Left ventricle myocardium inferior (tissue), 1 donor: ENCODE results near the gene ZFC3H1. TPM values are rescaled to one million over a fixed set of nuclear protein-coding genes. Genes with fewer than 3 reads are reported as not detected.

Source experiments
- DNase-seq: peaks from one replicate; pipeline ENCODE4 v3.0.0-alpha.2; 2020
- H3K27ac ChIP-seq: fragments of 200-600 bp; replicated peaks from 2 replicates; pipeline ENCODE4 v1.8.0; 2021
- H3K27me3 ChIP-seq: fragments of 200-600 bp; 2 replicates; pipeline ENCODE4 v1.8.0; 2021; ENCODE audit warnings: low read depth
- H3K36me3 ChIP-seq: fragments of 200-600 bp; 2 replicates; pipeline ENCODE4 v1.8.0; 2021
- H3K4me1 ChIP-seq: fragments of 200-600 bp; 2 replicates; pipeline ENCODE4 v1.8.0; 2021
- H3K4me3 ChIP-seq: fragments of 200-600 bp; 2 replicates; pipeline ENCODE4 v1.8.0; 2021; ENCODE audit warnings: mild to moderate bottlenecking, moderate library complexity
- H3K9me3 ChIP-seq: fragments of 200-600 bp; replicated peaks from 2 replicates; pipeline ENCODE4 v1.8.0; 2021
- intact Hi-C: fragments of 100-400 bp; cut with micrococcal nuclease; formaldehyde crosslinking; loops from one replicate; pipeline ENCODE4 v1.11.0; 2022
- total RNA-seq: library from RNA; stranded (reverse); fragmentation: NEBNext Ultra II Directional; extraction: Animal tissue kit (Norgen Biotek cat#: 25700); gene quantifications from one replicate; pipeline ENCODE4 v1.2.1, GENCODE V29; 2021
- TF ChIP-seq, protein P1 (sequence below): fragments of 200-600 bp; IDR thresholded peaks from 2 replicates; pipeline ENCODE4 v1.8.0; 2021; ENCODE audit warnings: antibody characterized with exemption, mild to moderate bottlenecking, borderline replicate concordance
- donor health status: DM: no; HTN: yes; CAD: no; lungs with severe emphysema.

The ZFC3H1 gene
- total RNA-seq, 1 donor from 2014 or later = 18.3 TPM

DNA sequence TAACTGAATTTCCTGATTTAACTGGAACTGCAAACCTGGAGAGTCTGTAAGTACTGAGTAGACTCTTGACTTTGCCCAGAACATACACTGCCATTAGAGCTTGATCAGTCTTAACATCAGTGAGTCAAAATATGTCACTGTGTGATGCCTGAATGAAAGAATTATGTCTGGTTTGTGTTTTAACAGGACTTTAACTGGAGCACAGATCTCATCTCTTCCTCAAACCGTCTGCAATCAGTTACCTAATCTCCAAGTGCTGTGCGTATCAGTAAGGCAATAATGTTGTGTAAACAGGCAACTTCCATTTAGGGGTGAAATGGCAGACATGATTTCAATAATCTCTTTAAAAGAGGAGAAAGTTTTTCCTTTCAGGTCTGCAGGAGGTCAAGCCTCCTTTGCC is 97.0 kb downstream of the ZFC3H1 start:
- Histone ChIP-seq H3K9me3 (no peaks in the 10 kb centered on the region), H3K36me3 (no peaks in the 10 kb centered on the region), H3K4me3 (no peak overlapping the region), H3K27ac (no peak overlapping the region), H3K27me3 (peaks cover 16% of the 10 kb centered on the region), H3K4me1 (no peaks in the 10 kb centered on the region)
- intact Hi-C loops = no loop called here
- TF ChIP-seq, protein P1, sequence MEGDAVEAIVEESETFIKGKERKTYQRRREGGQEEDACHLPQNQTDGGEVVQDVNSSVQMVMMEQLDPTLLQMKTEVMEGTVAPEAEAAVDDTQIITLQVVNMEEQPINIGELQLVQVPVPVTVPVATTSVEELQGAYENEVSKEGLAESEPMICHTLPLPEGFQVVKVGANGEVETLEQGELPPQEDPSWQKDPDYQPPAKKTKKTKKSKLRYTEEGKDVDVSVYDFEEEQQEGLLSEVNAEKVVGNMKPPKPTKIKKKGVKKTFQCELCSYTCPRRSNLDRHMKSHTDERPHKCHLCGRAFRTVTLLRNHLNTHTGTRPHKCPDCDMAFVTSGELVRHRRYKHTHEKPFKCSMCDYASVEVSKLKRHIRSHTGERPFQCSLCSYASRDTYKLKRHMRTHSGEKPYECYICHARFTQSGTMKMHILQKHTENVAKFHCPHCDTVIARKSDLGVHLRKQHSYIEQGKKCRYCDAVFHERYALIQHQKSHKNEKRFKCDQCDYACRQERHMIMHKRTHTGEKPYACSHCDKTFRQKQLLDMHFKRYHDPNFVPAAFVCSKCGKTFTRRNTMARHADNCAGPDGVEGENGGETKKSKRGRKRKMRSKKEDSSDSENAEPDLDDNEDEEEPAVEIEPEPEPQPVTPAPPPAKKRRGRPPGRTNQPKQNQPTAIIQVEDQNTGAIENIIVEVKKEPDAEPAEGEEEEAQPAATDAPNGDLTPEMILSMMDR = no peak
- DNase-seq = no peak

DNA sequence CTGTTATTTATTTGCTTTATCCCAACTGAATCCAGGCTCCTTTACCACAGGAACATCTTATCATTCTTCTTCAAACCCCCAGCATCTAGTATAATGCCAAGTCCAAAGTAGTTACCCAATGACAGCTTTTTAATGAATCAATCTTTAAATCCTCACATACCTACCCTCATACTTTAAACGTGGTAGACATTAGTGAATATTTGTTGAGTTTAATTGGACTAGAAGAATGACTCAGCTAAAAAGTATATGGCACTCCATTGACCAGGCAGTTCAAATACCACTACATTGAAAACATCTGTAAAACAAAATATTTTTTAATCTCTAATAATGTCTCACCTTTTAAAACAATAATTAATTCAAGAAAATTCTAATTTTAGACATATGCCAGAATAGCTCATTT is 98.1 kb downstream of the ZFC3H1 start:
- Histone ChIP-seq H3K36me3 (no peaks in the 10 kb centered on the region), H3K4me1 (no peaks in the 10 kb centered on the region), H3K4me3 (no peak overlapping the region), H3K9me3 (no peaks in the 10 kb centered on the region), H3K27ac (no peak overlapping the region), H3K27me3 (peaks cover 16% of the 10 kb centered on the region)
- no peak for DNase-seq
- TF ChIP-seq, protein P1 = no peak
- intact Hi-C loops = no loop called here

DNA sequence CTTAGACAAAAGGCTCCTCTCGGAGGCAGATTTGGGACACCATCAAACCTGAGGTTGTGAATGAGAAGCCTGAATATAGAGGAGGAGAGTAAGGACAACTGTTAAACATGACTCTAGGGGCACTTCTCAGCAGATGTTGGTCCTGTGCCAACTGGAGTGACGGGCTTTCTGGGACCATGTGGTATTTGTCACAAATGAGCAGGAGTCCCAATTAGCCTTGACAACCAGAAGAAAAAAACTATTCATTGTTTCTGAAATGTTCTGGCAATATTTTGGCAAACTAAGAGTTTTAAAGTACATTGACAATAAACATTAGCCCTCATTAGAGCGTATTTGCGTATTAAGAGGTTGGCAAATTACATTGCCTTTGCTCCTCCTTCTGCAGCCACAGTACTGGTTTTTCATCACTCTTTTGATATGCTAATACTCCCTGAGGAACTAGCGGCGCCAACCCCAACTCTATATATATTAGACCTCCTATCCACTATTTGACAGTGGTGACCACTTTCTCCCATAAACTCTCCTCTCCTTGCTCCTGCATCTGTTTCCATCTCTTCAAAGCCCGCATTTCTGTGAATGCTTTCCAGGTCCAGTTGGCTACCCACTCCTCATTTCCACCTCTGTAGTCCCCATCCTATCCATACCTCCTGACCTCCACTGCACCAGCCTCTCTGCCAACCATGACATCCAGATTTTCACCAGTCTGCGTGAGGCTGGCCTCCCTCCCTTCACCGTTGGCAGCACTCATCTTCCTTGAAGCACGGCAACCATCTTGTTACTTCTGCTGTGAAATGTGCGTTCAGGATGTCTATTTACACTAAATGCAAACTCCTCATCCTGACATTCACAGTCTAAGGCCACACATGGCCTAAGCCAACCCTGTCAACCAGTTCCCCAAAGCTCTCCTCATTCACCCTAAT is 100.7 kb downstream of the ZFC3H1 start:
- H3K36me3 ChIP-seq = no peaks in the 10 kb centered on the region

More for the DNA sequence above, 100.7 kb downstream of the ZFC3H1 start:
- TF ChIP-seq, protein P1 = no peak
- intact Hi-C loops = no loop called here
- Histone ChIP-seq H3K9me3 (no peaks in the 10 kb centered on the region), H3K27ac (no peak overlapping the region), H3K27me3 (peaks cover 7% of the 10 kb centered on the region), H3K4me1 (no peaks in the 10 kb centered on the region), H3K4me3 (no peak overlapping the region)
- DNase-seq = no peak

Other genes starting within 250 kb of the ZFC3H1 start
- not detected for gene LGR5, start 224.1 kb downstream of the ZFC3H1 start, total RNA-seq
- 6.6 TPM for gene THAP2, start 453 bp upstream of the ZFC3H1 start, total RNA-seq
- 25.1 TPM for gene TMEM19, start 22.2 kb upstream of the ZFC3H1 start, total RNA-seq
- gene RAB21, start 91.0 kb upstream of the ZFC3H1 start, total RNA-seq = 170 TPM
- 28.5 TPM for gene TBC1D15, start 175.9 kb upstream of the ZFC3H1 start, total RNA-seq